GM21360 (cell line): ENCODE measurements around the gene FAM168A.

ENCODE experiments used
- ATAC-seq: cut with Tn5 transposase; IDR thresholded peaks from one replicate; pipeline ENCODE4 v1.9.1; 2021; ENCODE audit warnings: mild to moderate bottlenecking, moderate library complexity; ENCODE audit not compliant: unreplicated experiment

The FAM168A gene

GRCh38 chr11:73559743-73560142, 38.2 kb downstream of the FAM168A start:
- no peak for ATAC-seq

GRCh38 chr11:73556966-73557365, 40.9 kb downstream of the FAM168A start:
- ATAC-seq = no peak

GRCh38 chr11:73555615-73556014, 42.3 kb downstream of the FAM168A start:
- ATAC-seq = no peak

GRCh38 chr11:73554671-73555320, 43.1 kb downstream of the FAM168A start:
- no peak for ATAC-seq

GRCh38 chr11:73553266-73553665, 44.6 kb downstream of the FAM168A start:
- ATAC-seq = no peak

GRCh38 chr11:73551677-73552076, 46.2 kb downstream of the FAM168A start:
- ATAC-seq = no peak

GRCh38 chr11:73549376-73549775, 48.5 kb downstream of the FAM168A start:
- no peak for ATAC-seq

GRCh38 chr11:73547706-73548595, 50.0 kb downstream of the FAM168A start:
- ATAC-seq = no peak

- no peak for ATAC-seq
Observed at GRCh38 chr11:73542175-73542574, 55.7 kb downstream of the FAM168A start.

GRCh38 chr11:73539506-73540084, 58.3 kb downstream of the FAM168A start:
- no peak for ATAC-seq

- no peak for ATAC-seq
Observed at GRCh38 chr11:73538381-73538872, 59.5 kb downstream of the FAM168A start.

GRCh38 chr11:73537969-73538368, 59.9 kb downstream of the FAM168A start:
- no peak for ATAC-seq

GRCh38 chr11:73536961-73537360, 61.0 kb downstream of the FAM168A start:
- no peak for ATAC-seq

GRCh38 chr11:73532310-73532709, 65.6 kb downstream of the FAM168A start:
- ATAC-seq = no peak

- ATAC-seq = no peak
Observed at GRCh38 chr11:73531386-73531785, 66.5 kb downstream of the FAM168A start.

GRCh38 chr11:73530109-73530508, 67.8 kb downstream of the FAM168A start:
- ATAC-seq = no peak

- no peak for ATAC-seq
Observed at GRCh38 chr11:73529204-73529530, 68.7 kb downstream of the FAM168A start.

GRCh38 chr11:73528483-73529203, 69.3 kb downstream of the FAM168A start:
- ATAC-seq = no peak

- ATAC-seq = no peak
Observed at GRCh38 chr11:73528013-73528412, 69.9 kb downstream of the FAM168A start.

- ATAC-seq = no peak
Observed at GRCh38 chr11:73525611-73526010, 72.3 kb downstream of the FAM168A start.

- ATAC-seq = no peak
Observed at GRCh38 chr11:73524774-73525173, 73.1 kb downstream of the FAM168A start.
